GM18873 (cell line): ENCODE data around the gene SLAMF1.
"Not testable (repeated sequence)": the region's sequence is repeated elsewhere in the genome, so short reads cannot be mapped to it uniquely, and the experiment has no call there.

ENCODE experiments used
- ATAC-seq: cut with Tn5 transposase; IDR thresholded peaks from one replicate; pipeline ENCODE4 v1.9.1; 2021; ENCODE audit warnings: mild to moderate bottlenecking, moderate library complexity, moderate number of reproducible peaks; ENCODE audit not compliant: unreplicated experiment, low FRiP score

SLAMF1 gene

DNA sequence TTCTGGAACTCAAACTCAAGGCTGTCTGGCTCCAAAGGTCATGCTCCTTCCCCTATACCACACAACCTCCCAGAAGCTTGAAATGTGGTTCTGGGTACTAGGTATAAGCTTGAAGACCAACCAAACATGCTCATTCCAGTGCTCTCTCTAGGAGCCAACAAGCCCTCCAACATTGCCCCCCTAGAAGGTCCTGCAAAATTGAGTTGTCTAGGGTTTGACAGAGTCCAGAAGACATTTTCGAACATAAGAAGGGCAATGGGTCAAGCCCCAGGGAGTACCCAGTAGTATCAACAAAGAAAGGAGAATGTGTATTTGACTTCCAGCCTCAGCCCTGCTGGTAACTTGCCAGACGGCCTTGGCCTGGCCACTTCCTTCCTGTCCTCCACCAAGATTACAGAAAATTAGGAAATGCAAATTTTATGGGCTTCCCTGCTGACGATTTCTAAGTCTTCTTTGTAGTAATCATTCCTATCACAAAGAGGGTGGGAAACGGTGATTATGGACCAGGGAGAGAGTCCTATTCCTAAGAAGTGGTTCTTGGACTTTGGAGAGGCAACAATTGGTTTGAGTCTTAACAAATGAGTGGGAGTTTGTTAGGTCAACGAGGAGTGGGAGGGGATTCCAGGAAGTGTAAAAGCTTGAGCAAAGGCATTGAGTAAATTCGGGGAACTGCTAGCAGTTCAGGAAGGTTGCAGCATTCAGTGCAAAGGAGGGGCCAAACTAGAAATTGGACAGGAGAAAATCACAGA lies 18.7 kb upstream of the SLAMF1 start:
- ATAC-seq: no peak

- peak; percentile 59 for ATAC-seq
Observed at GRCh38 chr1:160664573-160665051, 17.8 kb upstream of the SLAMF1 start.

- no peak for ATAC-seq
Observed at GRCh38 chr1:160662910-160663309, 16.1 kb upstream of the SLAMF1 start.

DNA sequence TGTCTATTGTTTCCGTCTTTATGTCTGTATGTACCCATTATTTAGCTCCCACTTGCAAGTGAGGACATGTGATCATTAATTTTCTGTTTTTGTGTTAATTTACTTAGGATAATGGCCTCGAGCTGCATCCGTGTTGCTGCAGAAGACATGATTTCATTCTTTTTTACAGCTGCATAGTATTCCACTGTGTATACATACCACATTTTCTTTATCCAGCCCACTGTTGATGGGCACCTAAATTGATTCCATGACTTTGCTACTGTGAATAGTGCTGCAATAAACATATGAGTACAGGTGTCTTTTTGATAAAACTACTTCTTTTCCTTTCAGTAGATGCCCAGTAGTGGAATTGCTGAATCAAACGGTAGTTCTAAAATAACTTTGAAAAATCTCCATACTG lies 12.7 kb upstream of the SLAMF1 start:
- no peak for ATAC-seq

GRCh38 chr1:160658814-160659193 lies 12.0 kb upstream of the SLAMF1 start:
- no peak for ATAC-seq

DNA sequence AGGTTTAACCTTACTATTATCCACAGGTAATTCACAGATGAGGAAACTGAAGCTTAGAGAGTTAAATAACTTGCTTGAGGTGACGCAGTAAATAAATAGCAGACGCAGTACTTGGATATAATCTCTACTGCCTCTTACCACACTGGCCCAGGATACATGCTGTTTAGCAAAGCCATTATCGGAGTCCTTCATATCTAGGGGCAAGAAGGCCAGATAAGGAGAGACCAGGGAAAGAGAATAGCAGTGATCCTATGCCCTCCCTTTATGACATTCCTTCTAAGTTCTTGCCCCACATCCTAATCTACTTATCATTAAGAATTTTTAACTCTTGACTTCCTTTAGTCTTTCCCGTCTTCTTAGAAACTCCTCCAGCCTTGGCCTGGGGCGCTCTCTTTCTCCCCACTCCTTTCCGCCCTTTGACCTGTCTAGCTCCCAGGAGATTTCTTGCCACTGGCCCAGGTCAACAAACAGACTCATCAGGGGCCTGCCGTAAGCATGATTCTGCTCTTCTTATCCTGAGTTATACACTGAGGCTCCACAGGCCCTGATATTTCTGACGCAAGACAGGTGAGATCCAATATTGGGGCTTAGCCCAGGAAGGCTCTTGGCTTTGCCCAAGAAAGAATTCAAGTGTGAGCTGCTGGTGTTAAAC lies 11.4 kb upstream of the SLAMF1 start:
- no peak for ATAC-seq

DNA sequence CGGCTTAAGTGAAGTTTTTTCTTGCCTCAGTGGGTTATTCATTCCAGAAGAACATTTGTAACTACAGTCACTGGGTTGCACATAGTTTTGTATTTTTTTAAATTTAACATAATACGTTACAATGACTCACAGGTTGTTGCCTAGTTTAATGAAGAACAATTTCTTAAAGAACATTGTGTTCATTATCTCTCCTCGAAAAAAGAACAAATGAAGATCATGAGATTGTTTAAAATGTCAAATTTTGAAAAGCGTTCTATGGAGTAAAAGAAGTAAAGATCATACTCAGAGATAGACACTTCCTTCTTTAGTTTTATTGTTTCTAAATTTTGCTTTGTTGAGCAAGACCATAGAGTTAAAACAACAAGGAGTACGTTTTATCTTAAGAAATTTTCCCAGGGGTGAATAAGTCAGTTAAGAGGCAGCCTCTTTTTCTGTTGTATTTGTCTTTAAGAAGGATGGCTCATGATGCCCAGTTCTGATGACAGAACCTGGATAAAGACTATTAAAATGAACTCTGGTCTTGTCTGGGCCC lies 10.5 kb upstream of the SLAMF1 start:
- no peak for ATAC-seq

- ATAC-seq: no peak
Observed at GRCh38 chr1:160656737-160657136, 9.9 kb upstream of the SLAMF1 start.

DNA sequence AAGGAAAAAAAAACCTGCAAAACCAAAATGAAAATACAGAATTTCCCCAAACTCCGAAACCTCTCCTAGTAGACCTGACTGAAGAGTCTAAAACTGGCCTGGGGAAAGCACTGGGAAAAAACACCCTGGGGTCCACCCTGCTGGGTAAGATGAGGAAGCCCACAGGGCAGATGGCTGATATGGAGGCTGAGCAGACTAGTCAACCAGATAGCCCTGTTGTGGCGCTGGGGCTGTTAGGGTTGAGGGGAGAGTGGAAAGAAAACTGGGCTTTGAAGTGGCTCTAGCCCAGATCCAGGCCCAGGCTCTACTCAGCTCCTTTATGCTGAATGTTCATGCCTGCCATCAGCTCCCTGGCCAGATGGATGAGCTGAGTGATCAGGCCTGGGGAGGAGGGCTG lies 6.8 kb upstream of the SLAMF1 start:
- no peak for ATAC-seq

GRCh38 chr1:160652924-160653619 lies 6.2 kb upstream of the SLAMF1 start:
- ATAC-seq: no peak

DNA sequence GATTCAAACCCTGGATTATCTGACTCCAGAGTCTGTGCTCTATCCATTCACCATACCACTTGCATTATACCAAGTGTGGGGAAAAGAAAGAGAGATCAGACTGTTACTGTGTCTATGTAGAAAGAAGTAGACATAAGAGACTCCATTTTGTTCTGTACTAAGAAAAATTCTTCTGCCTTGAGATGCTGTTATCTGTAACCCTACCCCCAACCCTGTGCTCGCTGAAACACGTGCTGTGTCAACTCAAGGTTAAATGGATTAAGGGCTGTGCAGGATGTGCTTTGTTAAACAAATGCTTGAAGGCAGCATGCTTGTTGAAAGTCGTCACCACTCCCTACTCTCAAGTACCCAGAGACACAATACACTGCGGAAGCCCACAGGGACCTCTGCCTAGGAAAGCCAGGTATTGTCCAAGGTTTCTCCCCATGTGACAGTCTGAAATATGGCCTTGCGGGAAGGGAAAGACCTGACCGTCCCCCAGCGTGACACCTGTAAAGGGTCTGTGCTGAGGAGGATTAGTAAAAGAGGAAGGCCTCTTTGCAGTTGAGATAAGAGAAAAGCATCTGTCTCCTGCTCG lies 5.3 kb upstream of the SLAMF1 start:
- not testable (repeated sequence) for ATAC-seq

- ATAC-seq: no peak
Observed at GRCh38 chr1:160651433-160652064, 4.7 kb upstream of the SLAMF1 start.

GRCh38 chr1:160647329-160647720 lies 481 bp upstream of the SLAMF1 start:
- no peak for ATAC-seq

DNA sequence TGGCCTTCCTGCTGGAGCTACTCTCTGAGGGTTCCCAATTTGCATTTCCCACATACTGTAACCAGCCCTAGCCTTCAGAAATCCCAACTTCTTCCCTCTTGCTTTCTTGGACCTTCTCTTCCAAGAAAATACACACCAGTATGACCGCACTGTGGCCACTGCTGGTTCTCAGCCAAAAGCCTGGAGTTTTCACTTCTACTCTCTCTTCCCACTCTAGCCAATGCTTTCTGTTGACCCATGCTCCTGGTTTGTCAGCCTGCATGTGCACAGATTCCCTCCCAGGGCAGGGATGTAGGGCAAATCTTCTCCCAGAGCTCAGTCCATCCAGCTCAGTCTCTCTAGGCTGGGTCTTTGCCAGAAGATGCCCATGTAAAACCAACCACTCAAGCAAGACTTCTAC lies 664 bp downstream of the SLAMF1 start:
- ATAC-seq: no peak

GRCh38 chr1:160645386-160646130 lies 1.3 kb downstream of the SLAMF1 start:
- no peak for ATAC-seq

DNA sequence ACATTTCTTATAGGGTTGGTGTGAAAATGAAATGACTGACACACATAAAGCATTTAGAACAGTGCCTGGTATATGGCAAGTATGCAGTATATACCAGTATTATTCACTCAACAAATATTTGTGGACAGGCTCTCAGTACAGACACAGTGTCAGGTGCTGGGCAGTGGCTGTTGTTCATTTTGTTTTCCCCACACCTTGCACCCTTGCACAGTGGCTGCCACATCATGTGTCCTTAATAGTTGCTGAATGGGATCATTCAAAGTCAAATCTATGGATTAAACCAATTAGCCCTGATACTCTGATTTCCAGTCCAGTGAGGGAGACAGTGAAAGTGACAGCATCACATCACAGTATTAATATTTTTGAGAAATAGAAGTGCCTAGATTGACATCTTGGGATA lies 2.4 kb downstream of the SLAMF1 start:
- no peak for ATAC-seq

DNA sequence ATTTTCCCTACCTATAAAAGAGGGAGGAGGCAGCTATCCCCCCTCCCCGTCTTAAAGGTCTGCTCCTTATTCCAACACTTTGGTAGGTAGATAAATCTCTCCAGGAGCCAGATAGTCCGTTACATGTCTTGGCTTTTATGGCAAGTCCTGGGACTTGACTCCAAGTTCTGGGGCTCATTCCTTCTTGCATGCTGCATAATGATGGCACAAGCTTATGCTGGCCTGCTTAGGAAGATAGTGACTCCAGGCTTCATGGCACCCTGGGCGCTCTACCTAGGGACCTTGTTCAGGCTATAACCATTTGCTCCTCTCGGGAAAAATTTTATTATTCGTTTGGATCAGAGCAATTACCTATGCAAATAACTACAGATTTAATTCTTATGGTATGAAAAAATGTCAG lies 3.7 kb downstream of the SLAMF1 start:
- no peak for ATAC-seq

- ATAC-seq: no peak
Observed at GRCh38 chr1:160642281-160642644, 4.6 kb downstream of the SLAMF1 start.

DNA sequence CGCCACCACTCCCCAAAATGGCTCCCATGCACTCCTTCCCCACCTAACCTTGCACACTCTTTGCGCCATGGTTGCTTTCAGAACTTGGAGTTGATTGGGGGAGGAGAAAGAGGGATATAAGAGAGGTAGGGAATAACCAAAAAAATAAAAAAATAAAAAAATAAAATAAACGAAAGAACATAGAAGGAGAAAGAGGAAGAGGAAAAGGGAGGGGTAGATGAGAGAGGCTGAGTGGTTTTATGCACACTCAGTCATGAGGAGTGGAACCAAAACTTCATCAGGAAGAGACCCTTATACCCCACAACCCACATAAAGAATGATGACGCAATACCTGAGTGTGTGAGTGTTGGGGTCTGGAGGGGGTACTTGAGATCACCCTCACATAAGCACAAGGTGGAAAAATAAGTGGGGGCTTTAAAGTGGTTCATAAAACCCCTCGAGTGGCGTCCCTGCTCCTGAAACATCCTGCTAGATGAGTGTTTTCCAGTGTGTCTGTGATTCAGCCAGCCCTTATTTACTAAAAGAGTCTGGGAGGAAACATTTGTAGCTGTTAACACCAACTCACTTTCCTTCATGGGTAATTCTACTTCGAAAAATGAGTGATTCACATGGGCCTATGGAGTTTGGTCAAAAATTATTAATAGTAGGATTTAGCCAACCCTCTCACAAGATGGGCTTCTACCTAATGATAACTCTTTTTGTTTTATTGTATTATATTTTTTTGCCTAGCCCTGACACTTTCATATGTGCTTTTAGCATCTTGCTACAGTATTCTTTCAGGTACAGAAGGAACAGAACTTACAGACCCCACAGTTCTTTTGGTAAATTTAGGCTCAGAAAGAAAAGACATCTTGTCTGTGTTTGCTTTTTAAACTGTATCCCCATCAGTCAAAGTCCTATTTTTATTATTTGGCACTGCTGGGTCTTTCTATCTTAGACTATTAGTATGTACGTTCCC lies 5.2 kb downstream of the SLAMF1 start:
- no peak for ATAC-seq
